Left forelimb (tissue), 1 donor: ENCODE measurements around the gene ACP7.
"Not testable (repeated sequence)": the region's sequence is repeated elsewhere in the genome, so short reads cannot be mapped to it uniquely, and the experiment has no call there.

Source experiments
- DNase-seq: peaks from one replicate; pipeline ENCODE4 v3.0.0-alpha.2; 2018; ENCODE audit warnings: low spot score

ACP7 gene

DNA sequence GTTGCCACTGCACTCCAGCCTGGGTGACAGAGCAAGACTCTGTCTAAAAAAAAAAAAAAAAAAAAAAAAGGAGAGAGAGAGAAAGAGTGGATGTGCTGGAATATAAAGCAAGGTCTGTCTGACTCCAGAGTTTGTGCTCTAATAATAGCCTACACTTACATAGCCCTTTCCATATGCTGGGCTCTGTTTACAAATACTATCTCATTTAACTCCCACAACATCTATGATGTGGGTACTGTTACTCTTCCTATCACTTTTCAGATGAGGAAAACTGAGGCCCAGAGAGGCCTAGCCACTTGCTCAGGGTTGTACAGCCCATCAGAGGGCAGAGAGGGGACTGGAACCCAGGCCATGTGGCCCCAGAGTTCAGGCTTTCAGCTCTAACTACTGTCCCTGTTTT lies 25.5 kb downstream of the ACP7 start:
- no peak for DNase-seq

DNA sequence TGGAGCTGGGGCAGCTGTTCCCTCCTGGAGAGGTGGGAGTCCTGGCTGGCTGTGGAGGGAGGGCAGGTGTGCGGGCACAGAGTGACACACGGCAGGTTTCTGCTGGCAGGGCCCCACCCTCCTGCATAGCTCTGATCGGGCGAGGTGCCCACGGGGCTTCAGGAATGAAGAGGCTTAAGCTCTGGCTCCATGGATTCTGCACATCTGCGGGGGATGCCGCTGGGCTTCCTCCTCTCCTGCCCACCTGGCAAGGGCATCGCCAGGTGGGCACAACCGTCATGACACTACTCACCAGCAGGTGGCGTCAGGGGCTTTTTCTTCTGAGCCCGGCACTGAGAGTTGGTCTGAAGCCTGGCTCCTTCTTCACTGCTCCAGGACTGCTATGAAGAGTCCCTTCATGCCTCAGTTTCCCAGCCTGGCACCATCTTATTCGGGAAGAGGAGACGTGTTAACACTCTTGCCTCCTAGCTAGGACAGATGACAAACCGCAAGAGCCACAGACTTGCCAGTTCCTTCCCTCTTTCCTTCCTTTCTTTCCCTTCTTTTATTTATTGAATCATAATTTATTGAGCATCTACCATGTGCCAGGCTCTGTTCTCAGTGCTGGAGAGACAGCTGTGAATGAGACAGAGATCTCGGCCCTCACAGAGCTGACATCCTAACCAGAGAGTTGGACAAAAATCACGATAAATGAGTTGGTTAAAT lies 26.2 kb downstream of the ACP7 start:
- DNase-seq: no peak

DNA sequence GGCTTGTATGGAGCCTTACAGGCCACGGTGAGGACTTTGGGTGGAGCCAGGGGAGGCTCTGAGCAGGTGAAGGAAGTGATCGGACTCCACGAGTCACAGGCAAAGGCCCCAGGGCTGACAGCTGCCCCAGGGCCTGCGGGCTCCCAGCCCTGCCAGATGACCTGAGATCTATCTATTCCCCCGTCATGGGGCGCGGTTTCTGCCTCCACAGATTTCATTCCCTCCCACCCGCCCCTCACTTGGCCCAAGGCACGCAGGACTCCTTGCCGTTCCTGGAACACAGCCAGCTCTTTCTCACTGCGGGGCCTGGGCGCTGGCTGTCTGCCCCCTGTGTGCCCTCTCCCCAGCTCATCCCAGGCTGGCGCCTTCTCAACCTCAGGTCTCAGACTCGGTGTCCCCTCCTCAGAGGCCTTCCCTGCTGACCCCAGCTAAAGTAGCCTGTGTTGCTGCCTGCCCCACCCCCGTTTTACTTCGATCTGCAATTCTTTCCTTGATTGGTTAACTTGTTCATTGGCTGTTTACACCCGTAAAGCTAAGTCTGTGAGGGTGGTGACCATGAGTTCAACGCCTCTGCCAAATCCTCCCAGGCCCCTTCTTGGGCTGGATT lies 27.5 kb downstream of the ACP7 start:
- DNase-seq: no peak

DNA sequence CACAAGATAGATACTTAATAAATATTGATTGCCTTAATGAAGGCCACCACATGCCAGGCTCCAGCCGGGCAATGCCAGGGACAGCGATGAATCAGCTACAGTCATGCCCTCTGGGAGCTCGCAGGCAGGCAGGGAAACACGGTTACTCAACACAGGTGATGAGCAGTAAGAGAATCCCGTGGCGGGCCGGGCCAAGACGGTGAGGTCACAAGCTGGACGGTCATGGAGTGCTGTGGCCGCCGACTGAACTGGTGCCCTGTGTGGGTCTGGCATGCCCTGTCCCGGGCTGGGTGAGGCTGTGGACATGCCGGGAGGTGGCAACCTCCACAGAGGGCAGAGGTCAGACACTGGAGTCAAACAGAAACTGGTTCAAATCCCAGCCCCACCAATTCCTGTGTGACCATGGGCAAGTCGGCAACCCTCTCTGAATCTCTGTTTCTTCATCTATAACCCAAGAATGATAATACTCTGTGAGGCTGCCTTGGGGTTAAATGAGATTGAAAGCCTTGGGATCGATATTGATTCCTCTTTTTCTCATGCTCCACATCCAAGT lies 28.2 kb downstream of the ACP7 start:
- DNase-seq: no peak

DNA sequence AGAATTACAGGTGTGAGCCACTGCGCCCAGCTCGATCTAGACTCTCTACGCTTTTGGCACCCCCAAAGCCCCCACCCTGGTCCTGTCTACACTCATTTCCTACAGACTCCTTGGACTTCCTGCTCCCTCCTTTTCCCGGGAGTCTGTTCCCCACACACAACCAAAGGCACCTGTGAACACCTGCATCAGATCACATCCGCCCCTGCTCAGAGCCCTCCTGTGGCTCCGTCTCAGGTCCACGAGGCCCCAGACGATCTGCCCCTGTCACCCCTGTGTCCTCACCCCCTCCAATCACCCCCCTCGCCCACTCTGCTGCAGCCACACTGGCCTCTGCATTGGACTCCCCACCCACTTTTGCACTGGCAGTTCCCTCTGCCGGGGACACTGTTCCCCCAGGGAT lies 29.0 kb downstream of the ACP7 start:
- DNase-seq: no peak

DNA sequence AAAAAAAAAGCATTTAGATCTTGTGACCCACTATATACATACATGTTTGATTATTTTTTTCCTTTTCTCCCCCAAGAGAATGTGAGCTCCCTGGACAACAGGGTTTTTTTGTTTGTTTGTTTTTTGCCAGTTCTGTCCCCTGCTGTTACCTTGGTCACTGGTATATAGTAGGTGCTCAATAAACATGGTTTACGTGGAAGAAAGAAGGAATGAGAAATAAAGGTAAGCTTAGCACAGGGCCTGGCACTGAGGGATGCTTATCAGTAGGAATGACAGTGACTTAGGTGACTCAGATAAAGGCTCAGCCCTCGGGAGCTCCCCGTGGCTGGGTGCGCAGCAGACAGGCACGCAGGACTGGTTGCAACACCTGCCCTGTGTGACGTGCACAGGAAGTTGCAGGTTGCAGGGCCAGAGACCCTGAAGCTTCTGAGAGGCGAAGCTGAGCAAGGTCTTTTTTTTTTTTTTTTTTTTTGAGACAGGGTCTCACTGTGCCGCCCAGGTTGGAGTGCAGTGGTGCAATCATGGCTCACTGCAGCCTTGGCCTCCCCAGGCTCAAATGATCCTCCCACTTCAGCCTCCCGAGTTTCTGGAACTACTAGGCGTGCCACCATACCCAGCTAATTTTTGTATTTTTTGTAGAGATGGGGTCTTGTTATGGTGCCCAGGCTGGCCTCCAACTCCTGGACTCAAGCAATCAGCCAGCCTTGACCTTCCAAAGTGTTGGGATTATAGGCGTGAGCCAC lies 31.1 kb downstream of the ACP7 start:
- no peak for DNase-seq

DNA sequence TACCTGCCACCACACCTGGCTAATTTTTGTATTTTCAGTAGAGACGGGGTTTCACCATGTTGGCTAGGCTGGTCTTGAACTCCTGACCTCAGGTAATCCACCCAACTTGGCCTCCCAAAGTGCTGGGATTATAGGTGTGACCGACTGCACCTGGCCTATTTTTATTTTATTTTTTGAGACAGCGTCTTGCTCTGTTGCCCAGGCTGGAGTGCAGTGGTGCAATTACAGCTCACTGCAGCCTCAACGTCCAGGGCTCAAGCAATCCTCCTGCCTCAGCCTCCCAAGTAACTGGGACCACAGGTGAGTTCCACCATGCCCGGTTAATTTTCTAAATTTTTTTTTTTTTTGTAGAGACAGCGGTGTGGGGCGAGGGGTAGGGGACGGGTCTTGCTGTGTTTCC lies 32.9 kb downstream of the ACP7 start:
- not testable (repeated sequence) for DNase-seq

DNA sequence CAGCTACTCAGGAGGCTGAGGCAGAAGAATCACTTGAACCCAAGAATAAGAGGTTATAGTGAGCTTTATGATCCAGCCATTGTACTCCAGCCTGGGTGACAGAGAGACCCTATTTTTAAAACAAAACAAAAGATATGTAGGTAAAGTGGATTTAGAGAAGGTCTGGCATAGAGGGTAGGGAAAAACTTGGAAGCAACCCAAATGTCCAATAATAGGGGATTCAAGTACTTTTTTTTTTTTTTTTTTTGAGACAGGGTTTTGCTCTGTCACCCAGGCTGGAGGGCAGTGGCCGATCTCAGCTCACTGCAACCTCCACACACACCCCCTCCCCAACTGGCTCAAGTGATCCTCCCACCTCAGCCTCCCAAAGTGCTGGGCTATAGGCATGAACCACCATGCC lies 35.7 kb downstream of the ACP7 start:
- DNase-seq: no peak

DNA sequence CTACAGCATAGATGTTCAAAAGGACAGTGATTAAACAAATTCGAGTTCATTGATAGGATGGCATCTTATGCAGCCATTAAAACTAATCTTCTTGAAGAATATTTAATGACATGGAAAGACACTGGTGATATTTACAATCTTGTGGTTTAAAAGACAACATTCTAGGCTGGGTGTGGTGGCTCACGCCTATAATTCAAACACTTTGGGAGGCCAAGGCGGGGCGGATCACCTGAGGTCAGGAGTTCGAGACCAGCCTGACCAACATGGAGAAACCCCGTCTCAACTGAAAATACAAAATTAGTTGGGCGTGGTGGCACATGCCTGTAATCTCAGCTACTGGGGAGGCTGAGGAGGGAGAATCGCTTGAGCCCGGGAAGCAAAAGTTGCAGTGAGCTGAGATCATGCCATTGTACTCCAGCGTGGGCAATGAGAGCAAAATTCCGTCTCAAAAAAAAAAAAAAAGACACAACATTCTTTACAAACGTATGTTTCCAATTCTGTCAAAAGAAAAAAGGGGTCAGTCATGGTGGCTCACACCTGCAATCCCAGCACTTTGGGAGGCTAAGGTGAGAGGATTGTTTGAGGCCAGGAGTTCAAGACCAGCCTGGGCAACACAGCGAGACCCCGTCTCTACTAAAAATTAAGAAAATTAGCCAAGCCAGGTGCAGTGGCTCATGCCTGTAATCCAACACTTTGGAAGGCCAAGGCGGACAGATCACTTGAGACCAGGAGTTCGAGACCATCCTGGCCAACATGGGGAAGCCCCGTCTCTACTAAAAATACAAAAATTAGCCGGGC lies 39.0 kb downstream of the ACP7 start:
- DNase-seq: no peak

DNA sequence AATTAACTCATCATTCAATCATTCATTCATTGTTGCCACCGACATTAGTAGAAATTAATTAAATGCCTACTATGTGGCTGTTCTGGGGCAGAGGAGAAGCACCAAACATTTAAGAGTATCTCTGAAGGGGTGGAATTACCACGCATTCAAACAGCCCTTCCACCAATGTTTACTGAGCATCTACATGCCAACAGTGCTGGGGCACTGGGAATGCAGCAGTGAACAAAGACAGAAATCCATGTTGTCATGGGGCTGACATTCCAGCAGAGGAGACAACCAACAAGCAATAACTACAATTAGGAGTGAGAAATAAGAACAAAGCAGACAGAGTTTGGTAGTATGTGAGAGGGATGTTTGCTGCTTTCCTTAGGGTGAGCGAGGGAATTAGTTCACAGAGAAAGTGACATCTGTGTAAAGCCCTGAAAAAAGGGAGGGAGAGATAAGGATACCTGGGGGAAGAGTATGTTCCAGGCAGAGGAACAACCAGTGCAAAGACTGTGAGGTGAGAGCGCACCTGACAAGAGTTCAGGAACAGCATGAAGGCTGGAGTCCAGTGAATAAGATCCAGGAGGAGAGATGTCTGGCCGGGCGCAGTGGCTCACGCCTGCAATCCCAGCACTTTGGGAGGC lies 40.1 kb downstream of the ACP7 start:
- DNase-seq: no peak

DNA sequence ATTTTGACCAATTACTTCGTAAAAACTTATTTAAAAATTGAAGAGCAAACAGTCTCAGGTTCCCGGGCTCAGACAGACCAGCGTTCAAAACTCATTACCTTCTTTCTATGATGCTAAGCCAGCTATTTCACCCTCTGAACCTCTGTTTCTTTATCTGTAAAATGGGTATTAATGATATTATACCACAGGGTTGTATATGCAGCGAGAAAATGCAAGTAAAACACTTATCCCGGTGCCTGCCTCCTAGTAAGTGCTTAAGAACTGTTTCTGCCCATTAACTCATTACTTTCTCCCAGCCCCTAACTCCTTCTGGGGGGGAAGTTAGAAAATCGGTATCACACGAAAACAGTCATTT lies 41.0 kb downstream of the ACP7 start:
- DNase-seq: no peak

DNA sequence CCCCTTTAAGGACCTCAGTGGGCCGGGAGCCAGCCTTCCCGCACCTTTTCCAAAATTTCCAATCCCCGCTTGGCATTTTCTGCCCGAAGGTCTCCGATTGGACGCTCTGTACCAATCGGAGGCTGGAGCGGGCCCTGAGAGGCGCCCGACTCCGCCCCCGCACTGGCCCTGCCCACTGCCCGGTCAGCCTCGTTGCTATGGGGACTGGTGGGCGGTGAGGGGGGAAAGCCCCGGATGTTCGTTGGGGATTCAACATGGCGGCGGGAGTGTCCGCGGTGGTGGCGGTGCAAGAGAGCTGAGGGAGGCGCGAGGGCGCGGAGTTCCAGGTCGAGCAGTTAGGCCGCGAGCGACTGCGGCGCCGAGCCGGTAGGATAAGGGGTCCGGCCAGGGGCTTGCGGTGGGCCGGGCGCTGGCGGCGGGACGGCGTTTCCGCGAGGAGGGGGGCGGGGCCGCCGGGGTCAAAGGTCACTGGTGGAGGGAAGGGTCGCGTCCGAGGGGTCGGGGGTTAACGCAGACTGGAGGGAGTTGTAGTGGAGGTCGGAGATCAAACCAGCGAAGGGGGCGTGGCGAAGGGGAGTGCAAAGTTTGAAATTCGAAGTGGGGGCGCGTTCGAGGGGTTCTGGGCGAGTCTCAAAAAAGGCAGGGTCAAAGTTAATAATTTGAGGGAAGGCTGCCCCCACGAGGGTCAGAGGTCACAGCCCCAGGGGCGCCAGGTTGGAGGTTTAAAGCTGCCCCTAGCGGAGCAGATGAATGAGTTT lies 41.6 kb downstream of the ACP7 start, which contains the start of gene PAK4:
PAK4 (plus strand) TSS at position 233 of the 758 bp plus-strand sequence. CDS start 43,768 bp downstream, outside the sequence.
- peak; percentile 98 for DNase-seq

DNA sequence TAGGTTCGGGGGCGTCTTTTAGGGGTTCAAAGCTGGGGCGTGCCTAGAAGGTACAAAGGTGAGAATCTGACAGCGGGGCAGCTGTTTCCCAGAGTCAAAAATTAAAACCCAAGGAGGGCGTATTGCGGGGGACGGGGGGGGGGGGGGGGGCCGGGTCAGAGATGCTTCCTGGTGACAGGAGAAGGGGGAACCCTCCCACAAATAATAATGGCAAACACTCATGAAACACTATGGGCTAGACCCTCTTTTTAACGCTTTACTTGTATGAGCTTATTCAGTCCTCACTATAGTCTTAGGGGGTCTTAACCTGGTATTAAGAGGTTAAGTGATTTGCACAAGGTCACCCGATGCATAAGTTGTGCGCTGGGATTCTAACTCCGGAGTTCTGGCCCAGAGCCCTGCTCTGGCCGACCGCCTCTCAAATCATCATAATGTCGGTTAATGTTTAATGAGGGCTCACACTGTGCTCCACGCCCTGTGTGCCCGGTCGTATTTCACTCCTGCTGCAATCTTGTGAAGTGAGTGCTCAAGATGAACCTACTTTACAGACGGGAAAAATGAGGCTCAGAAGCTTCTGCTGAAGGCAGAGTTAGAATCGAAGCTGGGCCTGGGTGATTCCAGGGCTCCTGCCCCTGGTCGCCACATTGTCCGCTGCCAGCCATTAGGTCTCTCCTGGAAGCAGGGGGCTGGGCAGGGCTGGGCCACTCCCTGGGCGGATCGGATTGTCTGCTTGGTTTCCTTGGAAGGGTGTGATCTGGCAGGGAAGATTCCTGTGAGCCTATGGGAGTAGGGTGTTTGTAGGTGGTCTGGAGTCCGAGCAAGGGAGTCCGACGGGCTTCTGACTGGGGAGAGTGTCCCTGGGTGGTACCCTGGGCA lies 42.4 kb downstream of the ACP7 start:
- no peak for DNase-seq

DNA sequence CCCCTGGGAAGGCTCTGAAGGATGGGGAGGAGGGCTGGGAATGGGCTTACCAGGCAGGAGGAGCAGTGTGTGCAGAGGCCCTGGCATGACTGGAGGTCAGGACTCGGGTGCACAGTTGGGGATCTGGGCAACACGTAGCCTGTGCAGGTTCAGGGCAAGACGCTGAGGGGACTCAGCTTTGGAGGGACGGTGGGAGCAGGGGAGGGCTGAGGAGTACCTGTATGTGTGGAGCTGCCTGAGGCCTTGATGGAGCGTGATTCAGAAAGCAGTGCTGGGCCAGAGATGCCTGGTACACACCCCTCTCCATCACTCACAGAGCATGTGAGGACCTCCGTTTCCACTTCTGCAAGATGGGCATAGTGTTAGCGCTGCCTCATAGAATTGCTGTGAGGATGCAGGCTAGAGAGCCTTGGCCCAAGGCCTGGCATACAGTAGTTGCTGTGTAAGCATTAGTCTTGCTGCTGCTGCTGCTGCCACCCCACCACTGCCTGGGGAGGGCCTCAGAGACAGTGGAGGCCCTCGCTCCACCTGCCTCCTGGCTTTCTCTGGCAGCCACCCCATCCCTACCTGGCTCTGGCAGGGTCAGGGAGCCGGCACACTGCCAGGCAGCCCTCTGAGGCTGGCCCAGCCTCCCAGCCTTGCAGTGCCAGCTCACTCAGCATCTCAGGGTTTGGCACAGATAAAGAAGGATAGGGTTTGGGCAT lies 43.8 kb downstream of the ACP7 start:
- DNase-seq: no peak

DNA sequence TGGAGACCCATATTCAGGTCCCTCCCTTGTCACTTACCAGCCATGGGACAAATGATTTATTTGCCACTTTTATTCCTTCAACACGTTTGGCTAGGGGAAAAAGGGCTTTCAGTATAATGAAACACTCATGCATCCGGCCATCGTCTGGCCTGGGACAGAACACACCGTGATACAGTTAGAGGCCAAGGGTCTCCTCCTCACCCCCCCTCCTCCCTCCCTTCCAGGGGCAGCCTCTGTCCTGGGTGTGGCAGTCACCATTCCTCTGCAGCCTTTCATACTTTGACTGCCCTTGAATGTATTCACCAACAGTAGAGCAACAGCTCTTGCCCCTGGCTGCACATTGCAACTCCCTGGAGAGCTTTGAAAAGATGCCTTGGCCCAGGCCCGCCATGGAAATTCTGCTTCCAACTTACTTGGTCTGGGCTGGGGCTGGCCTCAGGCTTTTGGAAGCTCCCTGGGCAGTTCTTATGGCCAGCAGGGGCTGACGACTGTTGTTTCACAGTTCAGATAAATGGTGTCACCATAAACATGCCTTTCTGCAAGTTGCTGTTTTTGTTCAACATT lies 44.4 kb downstream of the ACP7 start:
- DNase-seq: no peak

DNA sequence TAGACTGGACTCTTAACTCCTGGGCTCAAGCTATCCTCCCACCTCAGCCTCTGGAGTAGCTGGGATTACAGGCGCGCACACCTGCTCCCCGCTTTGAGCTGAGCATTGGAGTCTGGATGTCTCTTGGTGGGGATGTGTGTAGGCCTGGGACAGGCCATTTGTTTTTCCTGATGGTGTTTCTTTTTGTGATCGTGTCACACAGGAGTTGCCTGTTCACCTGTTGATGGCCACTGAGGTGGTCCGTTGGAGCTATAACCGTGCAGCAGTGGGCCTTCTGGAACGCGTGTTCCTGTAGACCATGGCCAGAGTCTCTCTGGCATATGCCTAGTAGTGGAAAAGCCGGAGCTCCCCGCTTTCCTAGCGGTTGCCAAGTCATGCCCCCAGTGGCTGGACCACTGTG lies 44.9 kb downstream of the ACP7 start:
- no peak for DNase-seq

DNA sequence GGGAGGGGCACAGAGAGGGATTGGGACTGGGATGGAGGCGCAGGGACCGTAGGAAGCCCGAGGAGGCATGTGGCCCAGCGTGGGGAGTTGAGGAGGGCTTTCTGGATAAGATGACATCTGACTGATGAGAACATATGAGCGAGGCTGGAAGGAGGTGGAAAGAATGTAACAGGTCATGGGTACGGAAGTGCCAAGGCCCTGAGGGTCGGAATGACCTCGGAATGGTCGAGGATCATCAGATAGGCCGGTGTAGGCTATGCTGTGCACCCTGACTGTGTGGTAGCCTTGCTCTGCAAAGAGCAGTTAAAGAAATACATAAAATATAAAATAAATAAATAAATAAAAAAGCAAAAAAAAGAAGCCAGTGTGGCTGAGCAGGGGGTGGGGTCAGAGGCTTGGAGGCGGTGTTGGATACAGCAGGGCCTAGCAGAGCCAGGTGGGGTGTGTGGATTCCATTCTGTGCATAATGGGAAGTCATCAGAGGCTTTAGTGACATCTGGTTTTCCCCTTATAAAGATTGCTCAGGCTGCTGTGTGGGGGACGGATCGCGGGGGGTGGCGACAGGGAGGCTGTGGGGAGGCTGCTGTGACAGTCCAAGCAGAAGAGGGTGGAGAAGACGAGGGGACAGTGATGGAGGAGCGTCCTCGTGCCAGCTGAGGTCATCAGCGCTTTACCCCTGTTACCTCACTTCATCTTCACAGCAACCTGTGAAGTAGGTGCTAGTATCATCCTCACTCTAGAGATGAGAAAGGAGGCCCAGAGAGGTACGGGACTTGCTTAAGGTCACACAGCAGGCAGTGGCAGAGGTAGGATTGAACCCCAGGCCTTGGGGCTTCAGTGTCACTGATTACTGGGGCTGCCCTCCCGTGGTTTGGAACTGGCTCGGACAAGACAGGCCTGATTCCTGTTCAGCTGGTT lies 46.4 kb downstream of the ACP7 start:
- DNase-seq: no peak

DNA sequence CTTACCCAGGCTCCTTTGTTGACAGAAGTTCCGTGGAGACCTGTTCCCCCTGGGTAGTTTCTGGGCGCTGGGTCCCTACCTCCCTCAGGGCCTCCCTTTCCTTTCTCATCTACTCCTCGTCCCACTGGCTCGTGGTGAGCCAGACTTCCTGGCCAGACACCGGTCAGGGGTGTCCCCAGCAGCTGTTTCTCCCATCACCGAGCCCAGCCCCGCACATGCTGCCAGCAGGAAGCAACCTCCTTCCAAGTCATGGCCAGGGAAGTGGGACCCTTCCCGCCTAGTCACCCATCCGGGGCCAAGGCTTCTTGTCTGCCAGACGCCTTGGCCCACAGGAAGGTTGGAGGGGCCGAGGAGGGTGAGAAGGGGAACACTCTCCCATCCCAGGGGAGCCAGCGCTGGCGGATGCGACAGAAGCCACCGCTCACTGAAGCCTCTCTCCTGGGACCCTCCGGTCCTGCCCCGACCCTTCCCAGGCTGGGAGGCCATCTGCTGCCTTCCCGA lies 47.1 kb downstream of the ACP7 start:
- DNase-seq: no peak
